ENCODE results near the gene SOX3. TPM values are rescaled to one million over a fixed set of nuclear protein-coding genes. Genes with fewer than 3 reads are reported as not detected.

SOX3 gene
- total and polyA plus RNA-seq, 9 of the 15 experiments (the other 6 are each of a cell fraction or from before 2014, with no cell fraction given): not detected

DNA sequence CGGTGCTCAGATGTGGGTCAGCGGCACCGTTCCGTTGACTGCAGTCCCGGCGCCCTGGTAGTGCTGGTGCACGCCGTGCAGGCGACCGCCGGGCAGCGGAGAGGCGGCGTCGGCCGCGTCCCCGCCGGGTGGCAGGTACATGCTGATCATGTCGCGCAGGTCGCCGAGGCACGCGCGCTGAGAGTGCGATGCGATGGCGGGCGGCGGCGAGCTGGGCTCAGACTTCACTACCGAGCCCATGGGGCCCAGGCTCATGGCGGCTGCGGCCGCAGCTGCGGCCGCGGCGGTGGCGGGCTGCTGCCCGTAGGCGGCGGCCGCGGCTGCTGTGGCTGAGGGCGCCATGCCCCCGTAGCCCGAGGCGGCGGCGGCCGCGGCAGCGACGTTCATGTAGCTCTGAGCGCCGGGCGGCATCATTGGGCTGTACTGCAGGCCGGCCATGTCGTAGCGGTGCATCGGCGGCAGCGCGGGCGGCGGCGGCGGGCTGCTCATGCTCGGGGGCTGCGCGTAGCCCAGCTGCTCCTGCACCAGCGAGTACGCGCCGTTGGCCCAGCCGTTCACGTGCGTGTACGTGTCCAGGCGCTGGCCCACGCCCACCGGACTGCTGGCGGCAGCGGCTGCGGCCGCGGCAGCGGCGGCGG lies 1.0 kb downstream of the SOX3 start:
- Histone ChIP-seq H4K20me1 (replicated peaks; ENCODE audit: control insufficient read depth, insufficient read depth, low read length) (no peaks in the 10 kb centered on the region), H3K4me3 (no peak overlapping the region), H2AFZ (ENCODE audit: low read depth, low read length) (no peak overlapping the region), H3K9me3 (replicated peaks; ENCODE audit: control insufficient read depth, insufficient read depth, low read depth, low read length) (no peaks in the 10 kb centered on the region), H3K27me3 (ENCODE audit: control insufficient read depth in 2 of 2, insufficient read depth in 2 of 2, low read length in 2 of 2) (no peaks in the 10 kb centered on the region; a peak in 1 of 5 replicates), H3K4me2 (ENCODE audit: insufficient read depth, low read length) (no peak overlapping the region), H3K9me1 (ENCODE audit: control insufficient read depth, insufficient read depth, low read length) (no peaks in the 10 kb centered on the region), H3K36me3 (ENCODE audit: control insufficient read depth, insufficient read depth, low read length) (no peaks in the 10 kb centered on the region), H3K4me1 (replicated peaks in 1 of 2; ENCODE audit: control insufficient read depth in 2 of 2, insufficient read depth in 2 of 2, low read length in 2 of 2) (no peaks in the 10 kb centered on the region; a peak in 1 of 5 replicates), H3K9ac (ENCODE audit: insufficient read depth in 1 of 2, low read depth in 2 of 2, low read length in 2 of 2) (no peak overlapping the region), H3K79me2 (ENCODE audit: control insufficient read depth, insufficient read depth, low read length) (no peaks in the 10 kb centered on the region), H3K27ac (ENCODE audit: extremely low read depth, low read depth, low read length) (no peak overlapping the region)
- in situ Hi-C loops (cut with MboI) (no loop called here), intact Hi-C loops (cut with micrococcal nuclease) (no loop called here)
- ChIA-PET CTCF (ENCODE audit: low intra/inter-chr PET ratio) (no interaction called here), POLR2A (no interaction called here)
- ATAC-seq (no peak), FAIRE-seq (no peak), DNase-seq (ENCODE audit: extremely low read depth in 1 of 4, low spot score in 3 of 4) (no peak)
- TF ChIP-seq SAFB2 (IDR thresholded peaks at IDR 0.05; ENCODE audit: borderline replicate concordance, low read depth, low read length, severe bottlenecking): no peak
- TF ChIP-seq NCOR1 (IDR thresholded peaks at IDR 0.05): no peak
- TF ChIP-seq STAT5B (CRISPR knock-in tag; IDR thresholded peaks at IDR 0.05): no peak
- no peak for TF ChIP-seq ZNF184 (CRISPR knock-in tag; IDR thresholded peaks at IDR 0.05)
- no peak for TF ChIP-seq FOXA1 (IDR thresholded peaks at IDR 0.05; ENCODE audit: borderline replicate concordance)
- TF ChIP-seq ZNF436 (CRISPR knock-in tag; IDR thresholded peaks at IDR 0.05): no peak
- no peak for TF ChIP-seq CSDE1 (IDR thresholded peaks at IDR 0.05)
- TF ChIP-seq ZNF699 (CRISPR knock-in tag; IDR thresholded peaks at IDR 0.05; ENCODE audit: insufficient replicate concordance): no peak
- no peak for TF ChIP-seq SMARCA5 (IDR thresholded peaks at IDR 0.05)
- no peak for TF ChIP-seq ZNF408 (CRISPR knock-in tag; IDR thresholded peaks at IDR 0.05; ENCODE audit: low read depth)
- no peak for TF ChIP-seq RFX1 (IDR thresholded peaks at IDR 0.05)
- TF ChIP-seq EP300 (IDR thresholded peaks at IDR 0.05; ENCODE audit: low read length): no peak
- TF ChIP-seq, protein P1, sequence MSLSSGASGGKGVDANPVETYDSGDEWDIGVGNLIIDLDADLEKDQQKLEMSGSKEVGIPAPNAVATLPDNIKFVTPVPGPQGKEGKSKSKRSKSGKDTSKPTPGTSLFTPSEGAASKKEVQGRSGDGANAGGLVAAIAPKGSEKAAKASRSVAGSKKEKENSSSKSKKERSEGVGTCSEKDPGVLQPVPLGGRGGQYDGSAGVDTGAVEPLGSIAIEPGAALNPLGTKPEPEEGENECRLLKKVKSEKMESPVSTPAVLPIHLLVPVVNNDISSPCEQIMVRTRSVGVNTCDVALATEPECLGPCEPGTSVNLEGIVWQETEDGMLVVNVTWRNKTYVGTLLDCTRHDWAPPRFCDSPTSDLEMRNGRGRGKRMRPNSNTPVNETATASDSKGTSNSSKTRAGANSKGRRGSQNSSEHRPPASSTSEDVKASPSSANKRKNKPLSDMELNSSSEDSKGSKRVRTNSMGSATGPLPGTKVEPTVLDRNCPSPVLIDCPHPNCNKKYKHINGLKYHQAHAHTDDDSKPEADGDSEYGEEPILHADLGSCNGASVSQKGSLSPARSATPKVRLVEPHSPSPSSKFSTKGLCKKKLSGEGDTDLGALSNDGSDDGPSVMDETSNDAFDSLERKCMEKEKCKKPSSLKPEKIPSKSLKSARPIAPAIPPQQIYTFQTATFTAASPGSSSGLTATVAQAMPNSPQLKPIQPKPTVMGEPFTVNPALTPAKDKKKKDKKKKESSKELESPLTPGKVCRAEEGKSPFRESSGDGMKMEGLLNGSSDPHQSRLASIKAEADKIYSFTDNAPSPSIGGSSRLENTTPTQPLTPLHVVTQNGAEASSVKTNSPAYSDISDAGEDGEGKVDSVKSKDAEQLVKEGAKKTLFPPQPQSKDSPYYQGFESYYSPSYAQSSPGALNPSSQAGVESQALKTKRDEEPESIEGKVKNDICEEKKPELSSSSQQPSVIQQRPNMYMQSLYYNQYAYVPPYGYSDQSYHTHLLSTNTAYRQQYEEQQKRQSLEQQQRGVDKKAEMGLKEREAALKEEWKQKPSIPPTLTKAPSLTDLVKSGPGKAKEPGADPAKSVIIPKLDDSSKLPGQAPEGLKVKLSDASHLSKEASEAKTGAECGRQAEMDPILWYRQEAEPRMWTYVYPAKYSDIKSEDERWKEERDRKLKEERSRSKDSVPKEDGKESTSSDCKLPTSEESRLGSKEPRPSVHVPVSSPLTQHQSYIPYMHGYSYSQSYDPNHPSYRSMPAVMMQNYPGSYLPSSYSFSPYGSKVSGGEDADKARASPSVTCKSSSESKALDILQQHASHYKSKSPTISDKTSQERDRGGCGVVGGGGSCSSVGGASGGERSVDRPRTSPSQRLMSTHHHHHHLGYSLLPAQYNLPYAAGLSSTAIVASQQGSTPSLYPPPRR (CRISPR knock-in tag; IDR thresholded peaks at IDR 0.05; ENCODE audit: borderline replicate concordance): no peak
- TF ChIP-seq E2F3 (CRISPR knock-in tag; IDR thresholded peaks at IDR 0.05): no peak
- BruUV-seq (replicated peaks): no TSS peak
- 19% methylated on average over 9 of the region's 92 CpGs for WGBS (ENCODE audit: insufficient coverage, low coverage, missing lambda C conversion rate)
